Upper lobe of left lung (tissue), 4 donors: ENCODE measurements around the gene CRLF3.

Experiments used
- CTCF ChIP-seq, 6 experiments: fragments of 450-650 bp in 4 of 6; fragments of 200-600 bp in 2 of 6; sonication (generic) in 2 of 6; IDR thresholded peaks; one replicate each; pipeline ENCODE4 v1.5.1; 2016 to 2019; ENCODE audit warnings: antibody characterized with exemption in 6 of 6
- POLR2A ChIP-seq, 4 donors: fragments of 450-650 bp; IDR thresholded peaks; one replicate each; pipeline ENCODE4 v1.5.1; 2016 to 2017; ENCODE audit warnings: antibody characterized with exemption in 4 of 4, mild to moderate bottlenecking in 2 of 4

DNA sequence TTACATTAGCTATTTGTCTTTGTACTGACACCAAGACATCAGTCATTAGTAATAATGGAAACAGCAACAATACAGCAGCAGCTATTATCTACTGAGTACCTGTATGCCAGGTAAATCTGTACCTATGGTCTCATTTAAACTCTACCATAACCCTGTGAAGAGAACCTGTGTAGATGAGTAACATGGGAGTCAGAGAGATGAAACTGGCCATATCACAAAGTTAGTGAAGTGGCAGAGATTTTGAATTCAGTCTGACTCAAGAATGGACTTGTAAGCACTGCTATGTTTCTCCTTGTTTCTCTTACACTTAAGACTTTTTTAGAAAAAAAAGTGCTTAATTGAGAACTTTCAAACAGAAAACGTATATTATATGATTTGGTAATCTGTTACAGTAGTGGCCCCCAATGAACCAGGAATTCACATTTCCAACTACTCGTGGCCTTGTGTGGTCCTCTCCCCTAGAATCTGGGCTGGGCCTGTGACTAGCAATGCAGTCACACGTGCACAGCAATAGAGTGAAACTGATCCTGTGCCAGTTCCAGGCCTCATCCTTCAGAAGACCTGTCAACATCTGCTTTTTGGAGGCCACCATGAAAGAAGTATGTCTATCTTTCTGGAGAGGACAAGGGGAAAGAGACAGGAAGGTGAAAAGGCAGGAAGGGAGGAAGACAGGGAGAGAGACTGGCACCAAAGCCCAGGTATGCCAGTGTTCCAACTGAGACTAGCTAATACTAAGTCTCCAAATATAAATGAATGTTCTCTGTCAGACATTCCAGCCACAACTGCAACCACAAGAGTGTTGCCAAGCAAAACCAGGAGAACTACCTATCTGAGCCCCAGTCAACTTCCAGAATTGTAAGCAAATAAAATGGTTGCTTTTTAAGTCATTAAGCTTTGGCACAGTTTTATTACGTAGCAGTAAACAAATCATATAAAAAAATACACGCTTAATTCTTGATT lies 12.0 kb downstream of the CRLF3 start:
- TF ChIP-seq CTCF (IDR thresholded peaks at IDR 0.05) = no peak
- TF ChIP-seq POLR2A (IDR thresholded peaks at IDR 0.05) = no peak
